Smooth muscle cell (in vitro differentiated cells): Measurements from ENCODE around the gene ABCA7. TPM values are rescaled to one million over a fixed set of nuclear protein-coding genes. Genes with fewer than 3 reads are reported as not detected.
A peak's percentile ranks its signal among the peaks of the same experiment; 100 is the strongest.

ENCODE experiments used
- DNase-seq: peaks from one replicate; lab custom pipeline; 2025; ENCODE audit not compliant: unreplicated experiment; lab: John Stamatoyannopoulos, UW
- H2AFZ ChIP-seq: fragments of 200-600 bp; sonication (generic); 2 replicates; pipeline ENCODE4 v1.6.0; 2016; ENCODE audit warnings: antibody characterized with exemption, low read depth, mild to moderate bottlenecking
- H3F3A ChIP-seq: fragments of 200-600 bp; sonication (generic); 2 replicates; pipeline ENCODE4 v1.6.0; 2017; ENCODE audit warnings: antibody characterized with exemption, low read depth
- H3K27ac ChIP-seq: fragments of 200-600 bp; sonication (generic); 2 replicates; pipeline ENCODE4 v1.5.1; 2016; ENCODE audit warnings: low read depth, mild to moderate bottlenecking
- H3K27me3 ChIP-seq: fragments of 200-600 bp; sonication (generic); 2 replicates; pipeline ENCODE4 v1.6.1; 2016; ENCODE audit warnings: low read depth, mild to moderate bottlenecking
- H3K36me3 ChIP-seq: fragments of 200-600 bp; sonication (generic); 2 replicates; pipeline ENCODE4 v1.5.1; 2016; ENCODE audit warnings: low read depth
- H3K4me1 ChIP-seq: fragments of 200-600 bp; sonication (generic); 2 replicates; pipeline ENCODE4 v1.5.1; 2016; ENCODE audit warnings: low read depth
- H3K4me2 ChIP-seq: fragments of 200-600 bp; sonication (generic); 2 replicates; pipeline ENCODE4 v1.6.0; 2016; ENCODE audit warnings: mild to moderate bottlenecking
- H3K4me3 ChIP-seq: fragments of 200-600 bp; sonication (generic); 2 replicates; pipeline ENCODE4 v1.5.1; 2016; ENCODE audit warnings: mild to moderate bottlenecking
- H3K79me2 ChIP-seq: fragments of 200-600 bp; sonication (generic); 2 replicates; pipeline ENCODE4 v1.6.0; 2016; ENCODE audit warnings: low read depth, mild to moderate bottlenecking
- H3K9ac ChIP-seq: fragments of 200-600 bp; sonication (generic); 2 replicates; pipeline ENCODE4 v1.6.0; 2016; ENCODE audit warnings: low read depth
- H3K9me3 ChIP-seq: fragments of 200-600 bp; sonication (generic); replicated peaks from 2 replicates; pipeline ENCODE4 v1.5.1; 2016; ENCODE audit warnings: low read depth
- H4K20me1 ChIP-seq: fragments of 200-600 bp; sonication (generic); 2 replicates; pipeline ENCODE4 v1.6.0; 2016; ENCODE audit warnings: low read depth
- CTCF ChIP-seq: fragments of 200-600 bp; sonication (generic); IDR thresholded peaks from 2 replicates; pipeline ENCODE4 v1.5.1; 2017; ENCODE audit warnings: borderline replicate concordance, mild to moderate bottlenecking, antibody characterized with exemption; ENCODE audit not compliant: insufficient read depth, poor library complexity, severe bottlenecking
- WGBS: methylation state at CpG from one replicate; pipeline ENCODE4 v1.1.7; 2016; ENCODE audit warnings: low lambda C conversion rate; 5-methylcytosine and 5-hydroxymethylcytosine counted together
- polyA plus RNA-seq: library from polyadenylated mRNA; unstranded; fragments of >200 nt; fragmentation: Nextera tagmentation; extraction: Ambion mirVana; gene quantifications from 2 replicates; pipeline ENCODE4 v1.2.1, GENCODE V29; 2016
- total RNA-seq: library from RNA; depleted of rRNA; stranded (reverse); fragments of >200 nt; gene quantifications from 2 replicates; pipeline ENCODE4 v1.2.3, GENCODE V29; 2014

The ABCA7 gene
- total and polyA plus RNA-seq, 2 experiments from 2014 or later, result 4.1 to 11.8 TPM

- Histone ChIP-seq H3K79me2 (peaks cover 51% of the 10 kb centered on the region), H3K9ac (peak within 1 kb of the TSS; percentile 90), H3K9me3 (no peaks in the 10 kb centered on the region)
Measured at GRCh38 chr19:1025960-1026782, 13.7 kb upstream of the ABCA7 start, which contains the start of gene CNN2. TSS of gene CNN2 (plus strand) at chr19:1026608. CDS start at chr19:1026662, 54 bp downstream.

GRCh38 chr19:1026783-1027649 is 12.9 kb upstream of the ABCA7 start:
- no peaks in the 10 kb centered on the region for H3K9me3 ChIP-seq
- H3K79me2 ChIP-seq, result peaks cover 58% of the 10 kb centered on the region
- H3F3A ChIP-seq, result peaks cover 11% of the 10 kb centered on the region
- H3K9ac ChIP-seq, result peak overlapping the region; percentile 90
- no peak overlapping the region for H2AFZ ChIP-seq
- H3K4me1 ChIP-seq, result peaks cover 20% of the 10 kb centered on the region
- peak overlapping the region; percentile 95 for H3K27ac ChIP-seq
- DNase-seq, result no peak
- peak overlapping the region; percentile 99 for H3K4me2 ChIP-seq
- H4K20me1 ChIP-seq, result peaks cover 53% of the 10 kb centered on the region
- TF ChIP-seq CTCF, result no peak
- no peaks in the 10 kb centered on the region for H3K27me3 ChIP-seq
- H3K36me3 ChIP-seq, result no peaks in the 10 kb centered on the region
- H3K4me3 ChIP-seq, result peak overlapping the region; percentile 98
- 1% methylated on average over 35 of the region's 36 CpGs for WGBS

More at GRCh38 chr19:1025960-1026782, 13.7 kb upstream of the ABCA7 start, which contains the start of gene CNN2:
- peak within 1 kb of the TSS; percentile 98 for H3K4me3 ChIP-seq
- WGBS, result 2% methylated on average over 48 of the region's 63 CpGs
- peaks cover 20% of the 10 kb centered on the region for H3K4me1 ChIP-seq
- no peak for TF ChIP-seq CTCF
- H3K27me3 ChIP-seq, result no peaks in the 10 kb centered on the region
- H3K36me3 ChIP-seq, result no peaks in the 10 kb centered on the region
- peak; percentile 43 for DNase-seq
- peak within 1 kb of the TSS; percentile 95 for H3K27ac ChIP-seq
- H4K20me1 ChIP-seq, result peaks cover 46% of the 10 kb centered on the region
- peak within 1 kb of the TSS; percentile 99 for H3K4me2 ChIP-seq
- H3F3A ChIP-seq, result peaks cover 15% of the 10 kb centered on the region
- peak within 1 kb of the TSS; percentile 91 for H2AFZ ChIP-seq

GRCh38 chr19:1027650-1028061 is 12.3 kb upstream of the ABCA7 start:
- TF ChIP-seq CTCF, result no peak
- peaks cover 59% of the 10 kb centered on the region for H4K20me1 ChIP-seq
- H3F3A ChIP-seq, result peaks cover 5% of the 10 kb centered on the region
- H3K79me2 ChIP-seq, result peaks cover 64% of the 10 kb centered on the region
- peak overlapping the region; percentile 99 for H3K4me2 ChIP-seq
- H3K9ac ChIP-seq, result peak overlapping the region; percentile 90
- peak overlapping the region; percentile 95 for H3K27ac ChIP-seq
- no peak overlapping the region for H2AFZ ChIP-seq
- H3K4me1 ChIP-seq, result peaks cover 20% of the 10 kb centered on the region
- peak overlapping the region; percentile 98 for H3K4me3 ChIP-seq
- H3K9me3 ChIP-seq, result no peaks in the 10 kb centered on the region
- DNase-seq, result no peak
- H3K27me3 ChIP-seq, result no peaks in the 10 kb centered on the region
- H3K36me3 ChIP-seq, result no peaks in the 10 kb centered on the region
- 6% methylated on average over 9 of the region's 16 CpGs for WGBS
